CMK (cell line): Measurements from ENCODE around the gene SREBF1.

Source experiments
- DNase-seq: peaks from one replicate; pipeline ENCODE4 v3.0.0-alpha.2; 2010; ENCODE audit warnings: low read depth

SREBF1 gene

DNA sequence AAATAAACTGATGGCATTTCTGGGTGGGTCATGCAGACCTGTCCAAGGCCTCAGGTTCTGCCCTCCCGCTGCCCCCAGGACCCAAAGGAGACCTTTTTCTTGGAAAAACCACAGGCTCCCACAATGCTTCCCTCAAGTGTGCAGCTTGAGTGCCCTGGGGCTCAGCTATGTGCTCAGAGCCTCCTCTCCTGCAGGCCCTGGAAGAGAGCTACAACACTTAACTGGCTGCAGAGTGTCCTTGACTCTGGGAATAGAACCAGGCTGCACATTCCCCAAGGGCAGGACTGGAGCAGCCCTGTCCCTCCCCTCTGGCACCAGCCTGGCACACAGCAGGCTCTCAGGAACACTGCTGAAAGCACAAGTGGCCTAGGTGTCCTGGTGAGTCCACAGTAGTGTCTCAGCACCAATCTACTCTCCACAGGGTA lies 4.8 kb upstream of the SREBF1 start:
- no peak for DNase-seq

DNA sequence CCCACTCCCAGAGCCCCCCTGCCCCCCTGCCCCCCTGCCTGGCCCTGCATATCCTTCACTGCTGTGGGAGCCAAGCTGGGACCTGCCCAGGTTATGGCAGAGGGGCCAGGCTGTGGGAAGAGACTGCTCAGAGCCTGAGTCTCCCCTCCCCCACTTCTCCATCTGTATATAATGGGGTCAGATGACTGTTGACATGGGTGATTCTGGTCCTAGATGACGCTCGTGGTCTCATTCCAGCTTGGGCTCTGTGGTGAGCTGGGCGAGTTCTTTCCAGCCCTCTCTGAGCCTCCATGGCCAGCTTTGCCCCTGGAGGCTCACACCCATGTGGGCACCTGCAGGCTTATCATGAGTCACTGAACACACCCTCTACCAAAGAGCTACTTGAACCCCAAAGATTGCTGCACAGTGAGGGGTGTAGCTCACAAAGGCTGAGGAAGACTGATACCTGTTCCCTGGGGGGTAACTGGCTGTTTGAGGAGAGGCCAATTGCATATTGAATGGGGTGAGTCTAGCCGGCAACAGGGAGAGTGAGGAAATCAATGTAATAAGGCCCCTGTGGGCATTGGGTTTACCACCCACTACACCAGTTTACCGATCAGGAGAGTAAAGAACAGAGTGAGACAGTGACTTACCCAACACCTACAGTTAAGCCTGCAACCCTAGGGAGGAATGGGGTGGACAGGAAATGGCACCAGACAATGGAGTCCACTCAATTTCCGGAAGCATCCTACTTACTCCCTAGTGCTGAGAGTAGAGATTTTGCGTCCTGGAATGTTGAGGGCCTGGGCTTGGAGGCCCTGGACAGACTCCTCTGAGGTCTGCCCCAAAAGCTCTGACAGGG lies 4.2 kb upstream of the SREBF1 start:
- DNase-seq = no peak

DNA sequence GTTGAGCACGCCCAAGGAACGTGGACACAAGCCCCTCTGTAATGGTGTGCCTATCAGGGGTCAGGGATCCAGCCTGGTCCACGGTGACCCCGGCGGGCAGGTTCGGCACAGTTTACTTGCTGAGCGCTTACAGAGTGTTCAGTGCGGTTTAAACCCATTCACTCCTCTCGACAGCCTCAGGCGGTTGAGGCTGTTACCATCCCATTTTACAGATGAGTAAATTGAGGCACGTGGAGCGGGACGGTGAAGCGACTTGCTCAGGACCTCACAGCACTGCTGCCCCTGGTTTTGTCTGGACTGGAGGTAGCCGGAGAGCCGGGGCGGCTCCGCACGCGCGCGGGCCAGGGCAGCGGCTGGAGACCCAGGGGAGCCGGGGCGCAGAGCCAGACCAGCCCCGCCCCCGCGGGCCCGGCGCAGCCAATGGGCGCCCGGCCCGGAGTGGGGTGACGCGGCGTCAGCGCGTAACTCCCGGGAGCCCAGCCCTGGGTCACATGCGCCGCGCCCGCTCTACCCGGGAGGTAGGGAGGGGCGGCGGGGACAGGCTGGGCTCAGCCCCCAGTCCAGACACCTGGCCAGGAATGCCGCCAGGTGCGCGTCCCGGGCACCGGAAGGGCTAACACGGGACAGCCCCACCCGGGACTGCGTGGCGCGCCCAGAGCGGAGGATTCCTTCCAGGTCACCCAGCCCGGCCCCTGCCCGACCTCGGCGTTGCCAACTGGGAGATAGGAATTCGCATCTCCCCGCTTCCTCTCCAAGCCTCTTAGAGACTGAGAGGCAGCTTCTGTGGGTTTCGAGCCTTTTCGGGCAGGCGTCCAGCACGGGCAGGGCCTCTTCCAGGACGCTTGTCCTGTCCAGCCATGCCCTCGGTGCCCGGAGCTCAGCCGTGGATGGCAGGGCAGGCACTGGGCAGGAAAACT lies 3.3 kb upstream of the SREBF1 start:
- peak; percentile 88 for DNase-seq

DNA sequence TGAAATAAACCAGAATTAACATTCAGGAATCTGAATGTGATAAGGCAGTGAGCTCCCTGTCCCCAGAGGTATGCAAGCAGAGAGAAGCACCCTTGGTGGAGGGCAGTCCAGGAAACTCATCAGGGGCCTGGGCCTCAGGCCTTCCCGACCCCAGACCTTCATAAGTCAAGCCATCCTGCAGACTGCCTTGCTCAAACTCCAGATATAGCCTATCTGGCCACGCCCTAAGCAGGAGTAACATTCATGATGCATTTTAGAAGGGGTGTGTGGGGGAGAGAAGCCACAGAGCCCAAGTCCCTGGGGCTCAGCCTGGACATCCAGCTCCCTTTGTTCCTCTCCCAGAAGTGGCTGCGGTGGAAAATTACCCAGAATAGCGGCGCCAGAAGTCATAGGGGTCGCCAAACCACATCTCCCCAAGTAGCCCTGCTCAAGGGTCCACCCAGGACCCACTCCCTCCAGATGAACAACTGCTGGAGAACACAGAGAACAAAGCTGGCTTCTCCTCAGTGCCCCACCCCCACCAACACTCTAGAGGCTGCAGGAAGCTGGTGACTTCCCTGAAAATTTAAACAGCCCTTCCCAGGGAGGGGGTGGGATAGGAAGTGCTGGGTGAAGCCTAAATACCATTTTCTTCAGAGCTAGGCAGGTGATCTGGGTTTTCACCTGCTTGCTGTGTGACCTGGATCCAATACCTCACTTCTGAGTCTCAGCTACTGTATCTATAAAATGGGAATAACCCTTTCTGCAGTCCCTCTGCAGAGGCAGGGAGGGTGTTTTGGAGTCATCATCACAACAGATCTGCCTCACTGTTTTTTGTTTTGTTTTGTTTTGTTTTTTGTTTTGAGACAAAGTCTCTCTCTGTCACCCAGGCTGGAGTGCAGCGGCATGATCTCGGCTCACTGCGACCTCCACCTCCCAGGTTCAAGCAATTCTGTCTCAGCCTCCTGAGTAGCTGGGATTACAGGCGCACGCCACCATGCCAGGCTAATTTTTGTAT lies 1.5 kb upstream of the SREBF1 start:
- DNase-seq = peak; percentile 87

DNA sequence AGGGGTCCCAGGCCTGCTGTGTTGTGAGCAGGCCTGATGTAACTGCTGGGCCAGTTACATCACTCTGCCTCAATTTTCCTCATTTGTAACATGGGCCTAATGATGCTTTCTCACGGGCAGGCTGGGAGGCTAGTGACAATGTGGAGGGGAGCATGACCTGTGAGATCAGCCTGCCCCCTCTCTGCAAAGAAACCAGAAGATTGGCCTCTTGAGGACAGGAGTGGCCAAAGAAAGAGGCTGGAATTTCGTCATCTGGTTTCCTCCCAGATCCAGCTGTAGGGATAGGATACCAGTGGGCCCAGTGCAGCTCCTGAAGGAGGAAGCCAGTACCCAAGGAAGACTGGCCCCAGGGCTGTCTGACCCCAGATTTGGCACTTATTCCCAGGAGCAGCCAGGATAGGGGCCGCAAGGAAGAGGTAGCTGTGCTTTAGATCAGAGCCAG lies 615 bp upstream of the SREBF1 start:
- no peak for DNase-seq

DNA sequence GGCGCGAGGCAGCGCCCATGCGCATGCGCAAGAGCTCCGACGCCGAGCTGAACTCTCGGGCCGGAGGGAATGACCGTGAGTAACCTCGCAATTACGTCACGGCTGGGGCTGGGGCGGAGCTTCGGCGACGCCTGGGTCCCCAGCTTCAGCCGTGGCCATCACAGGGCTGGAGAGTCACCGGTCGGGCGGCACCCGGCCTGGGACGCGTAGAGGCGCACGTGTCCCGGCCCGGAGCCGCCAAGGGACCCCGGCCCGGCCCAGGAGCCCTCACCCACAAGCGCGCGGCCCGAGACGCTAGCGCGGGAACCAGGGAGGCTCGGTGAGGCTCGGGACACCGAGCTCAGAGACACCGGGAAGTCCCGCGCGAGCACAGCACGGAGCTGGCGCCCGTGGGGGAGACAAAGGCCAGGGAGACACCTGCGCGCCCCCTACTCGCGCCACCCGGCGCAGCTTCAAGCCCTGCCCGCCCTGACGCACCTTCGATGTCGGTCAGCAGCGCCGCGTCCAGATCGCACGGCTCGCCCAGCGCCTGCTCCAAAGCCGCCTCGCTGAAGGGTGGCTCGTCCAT lies 452 bp downstream of the SREBF1 start:
- DNase-seq = peak; percentile 92

DNA sequence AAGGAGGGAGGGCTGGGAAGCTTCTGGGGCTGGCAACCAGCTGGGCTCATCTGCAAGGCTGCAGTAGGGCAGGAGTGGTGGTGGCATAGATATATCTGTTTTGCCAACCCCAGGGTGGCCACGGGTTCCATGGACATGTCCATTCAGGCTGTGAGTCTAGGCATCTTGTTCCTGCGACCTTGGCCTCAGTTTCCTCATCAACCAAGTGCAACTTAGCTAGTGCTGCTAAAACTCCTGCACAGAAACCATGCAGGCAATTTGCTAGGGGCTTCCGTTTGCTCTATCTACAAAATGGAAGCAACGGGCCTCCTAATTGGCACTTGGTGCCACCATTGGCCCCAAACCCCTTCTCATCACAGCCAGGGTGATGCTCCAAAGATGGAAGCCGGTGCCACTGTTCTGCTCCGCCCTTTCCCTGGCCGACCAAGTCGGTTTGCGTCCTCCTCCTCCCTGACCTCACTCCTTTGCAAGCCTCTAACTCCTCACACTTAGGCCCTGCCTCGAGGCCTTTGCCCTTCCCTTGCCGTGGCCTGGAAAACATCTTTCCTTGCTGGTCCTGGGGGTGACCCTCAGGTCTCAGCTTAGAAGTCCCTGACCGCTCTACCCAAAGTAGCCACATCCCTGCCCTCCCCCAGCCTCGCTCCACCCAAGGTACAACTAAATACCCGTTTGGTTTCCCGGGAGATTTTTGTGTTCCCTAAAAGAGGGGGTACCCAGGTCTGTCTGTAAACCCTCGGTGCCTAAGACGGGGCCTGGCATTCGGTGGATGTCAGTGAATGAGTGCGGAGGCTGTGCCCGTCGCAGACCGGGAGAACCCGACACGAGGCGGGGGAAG lies 1.2 kb downstream of the SREBF1 start:
- DNase-seq = no peak

DNA sequence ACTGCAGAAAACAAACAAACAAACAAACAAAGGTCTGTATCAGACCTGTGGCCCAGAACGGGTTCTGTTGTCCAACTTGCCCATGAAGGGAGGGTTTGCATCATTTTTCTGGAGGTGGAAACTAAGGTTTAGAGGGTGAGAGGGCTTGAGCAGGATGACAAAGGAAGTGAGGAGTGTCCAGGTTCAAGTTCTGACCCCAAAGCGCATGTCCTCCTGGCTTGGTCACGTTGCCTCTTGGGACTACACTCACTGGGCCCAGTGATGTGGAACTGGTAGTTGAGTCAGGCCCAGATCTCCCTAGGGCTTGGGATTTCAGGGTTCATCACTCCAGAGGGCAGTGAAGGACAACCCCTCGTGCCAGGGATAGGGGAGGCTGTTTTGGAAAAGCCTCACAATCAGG lies 1.8 kb downstream of the SREBF1 start:
- no peak for DNase-seq

DNA sequence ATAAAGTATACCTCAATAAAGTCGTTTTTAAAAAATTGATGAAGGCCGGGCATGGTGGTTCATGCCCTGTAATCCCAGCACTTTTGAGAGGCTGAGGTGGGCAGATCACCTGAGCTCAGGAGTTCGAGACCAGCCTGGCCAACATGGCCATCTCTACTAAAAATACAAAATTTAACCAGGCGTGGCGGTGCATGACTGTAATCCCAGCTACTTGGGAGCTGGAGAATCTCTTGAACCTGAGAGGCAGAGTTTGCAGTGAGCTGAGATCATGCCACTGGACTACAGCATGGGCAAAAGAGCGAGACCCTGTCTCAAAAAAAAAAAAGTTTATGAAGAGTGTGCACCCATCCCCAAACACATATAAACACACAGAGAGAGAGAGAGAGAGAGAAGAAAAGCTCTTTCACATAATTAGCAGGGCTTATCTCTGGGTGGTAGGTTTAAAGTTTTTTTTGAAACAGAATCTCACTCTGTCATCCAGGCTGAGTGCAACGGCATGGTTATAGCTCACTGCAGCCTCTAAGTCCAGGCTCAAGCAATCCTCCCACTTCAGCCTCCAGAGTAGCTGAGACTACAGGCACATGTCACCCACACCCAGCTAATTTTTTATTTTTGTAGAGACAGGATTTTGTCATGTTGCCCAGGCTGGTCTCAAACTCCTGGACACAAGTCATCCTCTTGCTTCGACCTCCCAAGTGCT lies 3.0 kb downstream of the SREBF1 start:
- no peak for DNase-seq

DNA sequence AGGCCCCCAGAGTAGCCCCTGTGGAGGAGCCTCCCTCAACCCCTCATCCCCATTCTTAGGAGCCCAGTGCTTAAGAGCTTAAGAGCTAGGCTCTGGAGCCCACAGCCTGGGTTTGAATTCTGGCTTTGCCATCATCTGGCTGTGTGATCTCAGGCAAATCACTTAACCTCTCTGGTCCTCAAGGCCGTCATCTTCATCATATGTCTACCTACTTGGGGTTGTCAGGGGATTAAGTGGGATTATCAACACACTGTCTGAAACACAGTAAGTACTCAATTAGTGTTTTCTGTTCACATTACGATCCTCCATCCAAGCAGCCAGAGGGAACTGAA lies 4.8 kb downstream of the SREBF1 start:
- no peak for DNase-seq

DNA sequence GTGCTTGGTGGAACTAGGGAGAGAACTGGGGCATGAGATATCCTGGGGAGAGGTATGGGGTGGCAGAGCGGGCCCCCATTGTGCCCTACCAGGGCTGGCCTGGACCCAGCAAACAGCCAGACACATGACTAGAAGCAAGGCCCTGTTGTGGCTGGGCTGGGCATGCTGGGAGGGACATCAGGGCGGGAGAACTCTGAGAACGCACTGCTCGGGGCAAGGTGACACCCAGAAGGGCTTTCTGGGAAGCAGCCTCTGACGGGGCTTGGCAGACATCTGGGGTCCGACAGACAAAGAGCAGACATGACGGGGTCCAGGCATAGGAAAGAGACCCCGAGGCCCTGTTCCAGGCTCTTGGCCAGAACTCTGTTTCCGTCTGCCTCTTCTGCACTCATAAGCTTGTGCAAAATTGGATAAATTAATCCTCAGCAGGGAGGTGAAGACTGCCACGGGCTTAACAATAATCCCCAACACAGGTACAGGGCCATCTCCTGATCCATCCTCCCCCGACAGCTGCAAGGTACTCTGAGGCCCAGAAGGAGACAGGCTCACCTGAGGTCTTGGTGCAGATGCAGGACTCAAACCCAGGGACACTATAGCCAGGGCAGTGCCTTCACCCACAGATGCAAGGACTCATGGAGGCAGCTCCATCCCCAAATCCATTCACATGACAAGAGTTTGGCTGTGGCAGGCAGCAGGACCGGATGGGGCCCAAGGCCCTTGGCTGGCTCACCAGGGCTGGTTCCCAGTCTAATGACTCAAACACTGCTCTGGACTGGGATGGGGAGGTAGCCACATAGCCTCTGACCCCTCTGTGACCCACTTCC lies 5.4 kb downstream of the SREBF1 start:
- no peak for DNase-seq

DNA sequence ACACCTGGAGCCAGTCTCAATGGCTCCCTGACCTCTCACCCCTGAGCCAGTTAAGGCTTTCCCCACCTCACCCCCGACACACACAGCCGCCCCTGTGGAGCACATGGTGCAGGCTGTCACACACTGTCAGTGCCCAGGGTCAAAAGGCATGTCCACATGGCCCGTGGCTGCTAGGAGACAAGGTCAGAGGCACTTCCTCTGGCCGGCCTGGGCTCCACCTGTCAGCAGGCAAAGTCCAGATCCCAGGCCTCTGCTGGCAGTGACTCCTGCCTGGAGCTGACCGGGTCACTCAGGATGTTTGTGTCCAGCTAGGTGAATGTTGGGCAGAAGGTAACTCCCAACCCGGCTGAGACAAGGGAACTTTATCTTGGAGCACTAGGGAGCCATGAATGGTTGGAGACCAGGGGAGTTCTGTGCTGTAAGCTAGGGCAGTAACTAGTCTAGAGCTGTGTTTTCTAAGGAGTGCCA lies 6.0 kb downstream of the SREBF1 start:
- no peak for DNase-seq

DNA sequence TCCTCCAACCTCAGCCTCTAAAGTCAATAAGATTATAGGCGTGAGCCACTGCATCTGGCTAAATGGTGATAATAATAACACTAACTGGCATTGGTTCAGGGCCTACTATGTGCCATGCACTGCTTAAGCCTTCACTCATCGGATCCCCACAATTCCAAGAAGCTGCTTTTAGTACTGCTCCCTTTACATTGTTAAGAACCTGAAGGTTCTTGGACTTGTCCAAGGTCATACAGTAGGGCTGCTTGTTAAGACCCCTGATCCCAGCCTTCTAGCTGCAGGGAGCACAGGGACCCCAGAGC lies 6.6 kb downstream of the SREBF1 start:
- no peak for DNase-seq

DNA sequence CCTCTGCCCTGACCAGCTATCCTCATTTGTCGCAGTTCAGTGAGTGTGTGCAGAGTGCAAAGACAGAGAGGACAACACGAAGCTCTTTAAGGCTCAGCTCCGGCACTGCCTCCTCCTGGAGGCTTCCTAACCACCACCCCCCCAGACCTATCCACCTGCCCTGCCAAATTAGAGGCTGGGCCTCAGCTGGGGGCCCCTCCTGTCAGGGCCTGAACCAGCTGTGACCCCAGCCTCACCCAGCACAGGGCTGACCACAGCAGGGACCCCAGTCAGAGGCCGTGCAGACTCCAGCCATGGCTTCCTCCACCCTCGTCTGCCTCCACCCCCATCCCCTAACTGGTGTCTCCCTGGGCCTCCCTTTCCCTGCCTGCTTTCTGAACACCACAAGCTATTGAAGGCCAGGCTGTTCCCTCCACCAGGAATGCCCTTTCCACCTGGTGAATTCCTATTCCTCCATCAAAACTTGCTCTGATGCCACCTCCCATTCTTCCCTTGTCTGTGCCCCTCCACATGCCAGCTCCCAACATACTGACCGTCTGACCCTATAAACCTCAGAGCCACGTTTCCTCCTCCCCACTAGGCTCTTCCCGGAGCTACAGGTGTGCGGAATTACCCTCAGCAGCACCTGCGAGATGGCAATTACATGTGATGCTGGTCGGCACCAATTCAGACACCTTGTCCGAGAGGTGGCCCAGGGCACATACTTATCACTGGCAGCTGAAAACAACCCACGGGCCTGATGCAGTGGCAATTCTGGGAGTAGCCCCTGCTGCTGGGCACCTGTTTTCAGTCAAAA lies 8.8 kb downstream of the SREBF1 start:
- no peak for DNase-seq

DNA sequence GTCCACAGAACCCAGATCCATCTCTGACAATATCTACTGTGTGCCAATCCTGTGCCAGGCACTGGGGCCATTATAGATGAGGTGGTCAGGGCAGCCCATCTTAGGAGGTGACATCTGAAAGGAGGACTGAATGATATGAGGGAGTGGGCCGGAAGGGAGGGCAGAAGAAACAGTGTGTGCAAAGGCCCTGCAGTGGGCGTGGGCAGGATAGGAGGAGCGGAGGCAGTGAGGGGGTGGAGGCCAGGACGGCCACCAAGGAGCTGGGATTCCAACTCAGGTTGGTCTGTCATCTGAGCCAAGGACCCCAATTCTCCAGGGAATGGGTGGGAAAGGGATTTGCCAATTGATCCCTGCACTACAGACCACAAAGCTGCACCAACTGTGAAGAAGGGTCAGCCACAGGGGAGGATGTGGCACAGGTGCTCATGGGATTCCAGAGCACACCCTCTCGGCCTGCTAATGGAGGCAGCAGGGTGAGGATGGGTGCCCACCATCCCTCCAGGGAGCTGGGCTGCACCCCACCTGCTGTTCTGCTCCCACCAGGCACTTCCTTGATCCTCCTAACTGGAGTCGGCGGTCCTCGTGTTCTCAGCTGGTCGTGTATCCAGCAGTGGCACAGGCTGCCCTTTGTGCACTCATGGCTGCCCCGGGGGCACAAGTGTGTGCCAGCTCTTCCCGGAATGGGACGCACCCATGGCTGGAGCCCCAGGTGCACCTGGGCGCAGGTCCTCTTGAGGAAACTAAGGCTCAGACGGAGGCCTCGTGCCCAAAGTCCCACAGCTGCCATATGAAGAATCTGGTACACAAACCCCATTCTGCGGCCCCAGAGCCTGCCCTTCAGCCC lies 9.6 kb downstream of the SREBF1 start:
- no peak for DNase-seq

DNA sequence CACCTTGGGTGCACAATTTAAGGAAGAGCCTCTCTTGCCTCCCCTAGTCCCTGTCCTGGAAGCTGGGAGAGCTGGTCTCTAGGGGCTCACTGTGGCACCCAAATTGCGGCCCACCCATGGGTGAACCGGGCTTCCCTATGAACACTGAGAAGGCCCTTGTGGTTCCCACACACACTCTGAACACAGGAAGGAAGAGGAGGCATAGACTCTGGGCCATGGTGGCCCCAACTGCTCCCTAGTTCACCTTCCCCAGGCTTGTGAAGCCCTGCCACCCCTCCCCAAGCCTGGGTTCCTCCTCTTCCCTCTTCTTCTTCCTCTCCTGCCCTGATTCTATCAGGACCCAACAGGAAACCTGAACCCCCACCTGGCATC lies 10.5 kb downstream of the SREBF1 start:
- no peak for DNase-seq

DNA sequence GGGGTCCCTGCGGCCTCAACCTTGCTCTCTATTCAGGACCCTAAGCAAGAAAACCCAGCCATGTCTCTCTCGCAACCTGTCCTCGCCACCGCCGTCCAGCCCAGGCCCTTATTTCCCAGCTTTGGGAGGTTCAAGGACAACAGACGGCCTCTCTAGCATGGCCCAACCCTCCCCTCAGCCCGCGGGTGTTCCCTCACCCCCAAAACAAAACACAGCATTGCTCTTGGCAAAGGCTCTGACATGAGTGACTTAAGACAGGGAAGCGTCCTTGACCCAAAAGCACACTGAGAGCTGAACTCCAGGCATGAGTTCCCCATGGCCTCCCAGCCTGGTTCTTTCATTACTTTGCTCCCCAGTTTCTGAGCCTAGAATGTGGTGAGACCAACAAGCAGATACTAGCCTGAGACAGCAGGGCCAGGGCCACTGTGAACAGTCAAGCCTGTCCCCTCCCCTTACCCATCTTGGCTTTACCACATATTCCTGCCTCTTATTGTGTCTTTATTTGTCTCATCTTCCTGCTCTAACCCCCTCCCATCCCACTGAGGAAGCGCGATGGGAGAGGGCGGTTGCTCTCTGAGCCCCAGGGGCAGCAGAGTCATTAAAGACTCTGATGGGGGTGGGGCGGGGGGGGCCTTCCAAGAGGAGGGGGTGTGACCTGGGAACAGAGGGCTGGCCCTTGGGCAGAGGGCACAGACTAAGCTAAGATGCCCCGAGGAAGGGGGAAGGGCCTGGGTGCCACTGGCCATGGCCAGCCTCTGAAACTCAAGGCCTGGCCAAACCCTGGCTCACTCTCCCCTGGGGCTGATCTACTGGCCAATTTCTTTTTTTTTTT lies 11.8 kb downstream of the SREBF1 start:
- no peak for DNase-seq
